Mesendoderm (in vitro differentiated cells): Measurements from ENCODE around the gene RBP3.
A peak's percentile ranks its signal among the peaks of the same experiment; 100 is the strongest.

Experiments used
- DNase-seq: peaks from one replicate; pipeline ENCODE4 v3.0.0; 2013
- H2AK5ac ChIP-seq: 2 replicates; pipeline ENCODE4 v1.6.1; 2013; ENCODE audit warnings: low read length, inconsistent platforms
- H2BK120ac ChIP-seq: 2 replicates; pipeline ENCODE4 v1.6.1; 2013; ENCODE audit warnings: low read depth, mild to moderate bottlenecking, low read length, moderate library complexity, mixed read lengths
- H2BK15ac ChIP-seq: replicated peaks from 2 replicates; pipeline ENCODE4 v1.6.1; 2013; ENCODE audit warnings: low read depth, mild to moderate bottlenecking, moderate library complexity
- H2BK5ac ChIP-seq: 2 replicates; pipeline ENCODE4 v1.6.1; 2013; ENCODE audit warnings: low read length, inconsistent platforms
- H3K18ac ChIP-seq: 2 replicates; pipeline ENCODE4 v1.6.1; 2013; ENCODE audit warnings: mild to moderate bottlenecking, low read length, mixed read lengths
- H3K23ac ChIP-seq: one replicate; pipeline ENCODE4 v1.6.1; 2013; ENCODE audit warnings: low read length
- H3K27ac ChIP-seq: 2 replicates; pipeline ENCODE4 v1.5.1; 2013; ENCODE audit warnings: low read depth, mild to moderate bottlenecking, inconsistent platforms, low read length, moderate library complexity
- H3K27me3 ChIP-seq: 2 replicates; pipeline ENCODE4 v1.6.1; 2013; ENCODE audit warnings: low read length, control low read depth, mild to moderate bottlenecking, inconsistent platforms; ENCODE audit not compliant: insufficient read depth, poor library complexity
- H3K36me3 ChIP-seq: 2 replicates; pipeline ENCODE4 v1.6.1; 2013; ENCODE audit warnings: low read length, inconsistent platforms; ENCODE audit not compliant: control insufficient read depth, insufficient read depth
- H3K4ac ChIP-seq: one replicate; pipeline ENCODE4 v1.6.1; 2013; ENCODE audit warnings: low read depth, mild to moderate bottlenecking, low read length, moderate library complexity
- H3K4me1 ChIP-seq: 2 replicates; pipeline ENCODE4 v1.6.1; 2013; ENCODE audit warnings: low read depth, low read length, inconsistent platforms; ENCODE audit not compliant: control insufficient read depth
- H3K4me2 ChIP-seq: 2 replicates; pipeline ENCODE4 v1.6.1; 2013; ENCODE audit warnings: low read length
- H3K4me3 ChIP-seq: 2 replicates; pipeline ENCODE4 v1.5.1; 2013; ENCODE audit warnings: mild to moderate bottlenecking, low read length
- H3K56ac ChIP-seq: one replicate; pipeline ENCODE4 v1.6.1; 2013; ENCODE audit warnings: low read length
- H3K79me1 ChIP-seq: 2 replicates; pipeline ENCODE4 v1.6.1; 2013; ENCODE audit warnings: low read length, inconsistent platforms
- H3K79me2 ChIP-seq: 2 replicates; pipeline ENCODE4 v1.6.1; 2013; ENCODE audit warnings: mild to moderate bottlenecking, low read length; ENCODE audit not compliant: control insufficient read depth, insufficient read depth
- H3K9ac ChIP-seq: 2 replicates; pipeline ENCODE4 v1.6.1; 2013; ENCODE audit warnings: low read length, inconsistent platforms
- H4K5ac ChIP-seq: one replicate; pipeline ENCODE4 v1.6.1; 2013; ENCODE audit warnings: low read length
- H4K8ac ChIP-seq: one replicate; pipeline ENCODE4 v1.6.1; 2013; ENCODE audit warnings: low read depth, mild to moderate bottlenecking, control low read depth, low read length, moderate library complexity
- WGBS: extraction: QIAGEN DNeasy Blood & Tissue Kit; methylation state at CpG from one replicate; pipeline ENCODE4 v1.1.7; 2013; ENCODE audit warnings: low lambda C conversion rate, missing lambda C conversion rate; ENCODE audit not compliant: insufficient coverage; ENCODE audit errors: extremely low coverage; 5-methylcytosine and 5-hydroxymethylcytosine counted together

RBP3 gene

DNA sequence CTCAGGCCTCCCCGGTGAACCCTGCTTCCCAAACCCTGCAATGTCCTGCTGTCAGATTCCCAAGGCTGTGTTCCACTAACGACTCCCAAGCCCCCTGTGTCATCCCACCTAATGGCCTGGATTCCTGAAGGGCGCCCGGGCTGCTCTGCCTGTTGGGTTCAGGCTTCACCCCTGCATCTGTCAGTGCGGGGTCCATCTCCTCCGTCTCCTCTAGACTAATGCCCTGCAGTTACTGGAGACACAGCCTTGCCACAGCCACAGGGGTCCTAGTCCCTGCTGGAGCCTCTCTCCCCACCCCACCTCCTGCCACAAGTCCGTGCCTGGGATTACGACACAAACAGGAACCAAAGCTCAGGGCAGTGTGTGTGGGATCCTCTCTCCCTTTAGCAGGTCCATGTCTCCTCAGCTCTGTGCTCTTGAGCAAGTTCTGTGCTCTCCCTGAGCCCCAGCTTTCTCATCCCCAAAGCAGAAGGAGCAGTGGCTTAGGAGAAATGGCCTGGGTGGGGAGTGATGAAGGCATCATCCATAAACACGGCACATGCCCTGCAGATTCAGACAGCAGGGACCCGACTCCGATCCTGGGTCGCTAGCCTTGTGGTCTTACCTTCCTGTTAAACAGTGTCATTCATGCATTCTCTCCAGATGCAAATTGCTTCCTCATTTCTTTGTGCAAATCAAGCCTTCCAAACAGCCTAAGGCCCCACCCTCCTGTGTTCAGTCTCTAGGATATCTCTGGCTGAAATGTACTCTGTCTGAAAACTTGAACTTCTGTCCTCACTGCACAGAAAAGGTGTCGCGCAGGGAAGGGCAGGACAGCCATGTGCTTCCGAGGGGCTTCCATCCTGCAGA, 8.2 kb upstream of the RBP3 start:
- no peak overlapping the region for H4K8ac ChIP-seq
- no peak overlapping the region for H2BK5ac ChIP-seq
- no peak for DNase-seq
- no peak overlapping the region for H3K18ac ChIP-seq
- H3K4me2 ChIP-seq, result no peak overlapping the region
- H2AK5ac ChIP-seq, result no peak overlapping the region
- no peak overlapping the region for H2BK120ac ChIP-seq
- no peak overlapping the region for H3K56ac ChIP-seq
- H3K27ac ChIP-seq, result no peak overlapping the region
- no peak overlapping the region for H2BK15ac ChIP-seq
- no peaks in the 10 kb centered on the region for H3K27me3 ChIP-seq
- no peaks in the 10 kb centered on the region for H3K4me1 ChIP-seq
- no peak overlapping the region for H3K4ac ChIP-seq
- no peak overlapping the region for H4K5ac ChIP-seq
- WGBS, result no CpG with 5 or more reads among the region's 15 CpGs
- no peaks in the 10 kb centered on the region for H3K36me3 ChIP-seq
- H3K79me2 ChIP-seq, result no peaks in the 10 kb centered on the region
- H3K79me1 ChIP-seq, result no peaks in the 10 kb centered on the region
- H3K23ac ChIP-seq, result no peak overlapping the region
- H3K9ac ChIP-seq, result no peak overlapping the region
- H3K4me3 ChIP-seq, result no peak overlapping the region

DNA sequence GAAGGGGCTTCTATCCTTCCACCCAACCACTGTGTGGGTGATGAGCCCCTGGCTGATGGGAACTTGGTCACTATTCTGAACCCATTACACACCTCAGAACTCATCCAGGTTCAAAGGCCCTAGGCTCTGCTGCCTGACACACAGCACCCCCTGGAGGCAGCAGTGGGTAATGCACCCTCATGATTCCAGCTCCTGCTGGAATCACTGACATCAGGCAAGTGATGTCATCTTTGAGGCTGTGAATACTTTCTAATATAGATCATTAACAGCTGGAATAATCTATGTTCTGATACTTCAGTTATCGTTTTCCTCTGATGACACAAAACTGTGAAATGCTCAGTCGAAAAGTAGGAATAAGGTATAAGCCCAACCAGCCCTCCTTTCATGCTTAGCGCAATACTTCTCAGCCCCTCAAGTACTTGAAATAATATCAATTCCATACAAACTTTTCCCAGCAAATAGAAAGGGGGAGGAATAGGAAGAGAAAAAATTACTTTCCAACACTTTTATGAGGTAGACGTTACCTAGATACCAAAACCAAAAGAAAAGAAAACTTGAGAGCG, 7.5 kb upstream of the RBP3 start:
- no peak overlapping the region for H3K27ac ChIP-seq
- H3K79me2 ChIP-seq, result no peaks in the 10 kb centered on the region
- H3K18ac ChIP-seq, result no peak overlapping the region
- H3K4me3 ChIP-seq, result no peak overlapping the region
- no peak overlapping the region for H4K5ac ChIP-seq
- H3K9ac ChIP-seq, result no peak overlapping the region
- no peak overlapping the region for H2BK15ac ChIP-seq
- H2BK5ac ChIP-seq, result no peak overlapping the region
- H3K4me1 ChIP-seq, result no peaks in the 10 kb centered on the region
- H3K4ac ChIP-seq, result no peak overlapping the region
- WGBS, result no CpG with 5 or more reads among the region's 5 CpGs
- H3K4me2 ChIP-seq, result no peak overlapping the region
- no peak overlapping the region for H3K56ac ChIP-seq
- H3K36me3 ChIP-seq, result no peaks in the 10 kb centered on the region
- H3K23ac ChIP-seq, result no peak overlapping the region
- H3K27me3 ChIP-seq, result no peaks in the 10 kb centered on the region
- no peaks in the 10 kb centered on the region for H3K79me1 ChIP-seq
- H2BK120ac ChIP-seq, result no peak overlapping the region
- peak; percentile 79 for DNase-seq
- H2AK5ac ChIP-seq, result no peak overlapping the region
- no peak overlapping the region for H4K8ac ChIP-seq

DNA sequence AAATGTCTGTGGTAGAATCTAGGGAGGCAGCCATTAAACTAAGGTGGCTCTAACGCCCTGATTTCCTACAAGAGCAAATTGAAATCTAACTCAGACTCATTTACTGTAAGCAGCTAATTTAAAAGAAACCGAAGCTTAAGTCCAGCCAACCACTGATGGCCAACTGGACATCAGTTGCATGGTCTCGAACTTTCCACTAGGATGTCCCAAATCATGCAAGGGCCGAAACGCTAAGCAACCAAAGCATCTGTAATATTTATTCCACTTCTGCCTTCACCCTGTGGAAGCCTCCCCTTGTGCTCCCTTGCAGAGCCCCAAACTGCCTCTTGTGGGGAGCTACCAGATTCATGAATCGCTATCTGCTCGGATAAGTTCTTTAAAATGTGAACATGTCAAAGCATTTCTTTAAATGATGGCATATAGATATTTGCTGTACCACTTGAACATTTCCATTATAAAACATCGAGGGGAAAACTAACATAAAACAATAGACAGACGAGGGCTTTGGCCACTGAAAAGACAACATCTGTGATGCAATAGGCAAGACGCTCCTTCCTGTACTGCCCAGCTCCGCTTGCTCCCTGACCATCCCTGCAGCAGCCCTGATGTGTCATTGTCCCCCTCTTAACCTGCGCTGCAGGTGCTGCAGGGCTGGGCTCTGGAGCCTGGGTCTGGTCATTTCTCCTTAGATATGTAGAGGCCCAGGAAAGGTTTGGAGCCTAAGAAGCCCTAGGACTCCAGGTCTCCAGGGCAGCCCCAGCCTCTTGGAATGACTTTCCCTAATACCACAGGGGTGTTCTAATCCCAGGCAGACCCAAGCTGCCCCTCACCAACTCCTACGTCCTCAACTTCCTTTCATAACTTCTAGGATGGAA, 2.9 kb upstream of the RBP3 start:
- Histone ChIP-seq H3K9ac (no peak overlapping the region), H3K27ac (no peak overlapping the region), H2BK5ac (no peak overlapping the region), H3K4me1 (no peaks in the 10 kb centered on the region), H3K36me3 (no peaks in the 10 kb centered on the region), H2BK15ac (no peak overlapping the region), H3K79me1 (no peaks in the 10 kb centered on the region), H3K4me2 (no peak overlapping the region), H3K23ac (no peak overlapping the region), H3K4me3 (no peak overlapping the region), H2BK120ac (no peak overlapping the region), H4K5ac (no peak overlapping the region), H3K18ac (no peak overlapping the region), H2AK5ac (no peak overlapping the region), H3K79me2 (no peaks in the 10 kb centered on the region), H3K4ac (no peak overlapping the region), H3K56ac (no peak overlapping the region), H4K8ac (no peak overlapping the region), H3K27me3 (no peaks in the 10 kb centered on the region)
- no peak for DNase-seq
- WGBS, result no CpG with 5 or more reads among the region's 13 CpGs

DNA sequence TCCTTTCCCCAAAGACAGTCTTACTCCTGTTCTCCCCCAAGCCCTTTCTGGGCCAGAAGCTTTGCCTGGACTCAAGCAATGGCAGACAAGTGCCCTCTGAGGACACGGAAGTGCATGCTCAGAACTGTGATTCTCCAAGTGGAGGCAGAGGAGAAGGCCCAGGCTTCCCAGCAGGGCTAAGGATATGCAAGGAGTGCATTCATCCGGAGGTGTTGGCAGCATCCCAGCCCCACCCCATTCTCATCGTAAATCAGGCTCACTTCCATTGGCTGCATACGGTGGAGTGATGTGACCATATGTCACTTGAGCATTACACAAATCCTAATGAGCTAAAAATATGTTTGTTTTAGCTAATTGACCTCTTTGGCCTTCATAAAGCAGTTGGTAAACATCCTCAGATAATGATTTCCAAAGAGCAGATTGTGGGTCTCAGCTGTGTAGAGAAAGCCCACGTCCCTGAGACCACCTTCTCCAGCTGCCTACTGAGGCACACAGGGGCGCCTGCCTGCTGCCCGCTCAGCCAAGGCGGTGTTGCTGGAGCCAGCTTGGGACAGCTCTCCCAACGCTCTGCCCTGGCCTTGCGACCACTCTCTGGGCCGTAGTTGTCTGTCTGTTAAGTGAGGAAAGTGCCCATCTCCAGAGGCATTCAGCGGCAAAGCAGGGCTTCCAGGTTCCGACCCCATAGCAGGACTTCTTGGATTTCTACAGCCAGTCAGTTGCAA, 1.4 kb upstream of the RBP3 start:
- Histone ChIP-seq H3K27ac (no peak overlapping the region), H3K4me3 (no peak overlapping the region), H3K23ac (no peak overlapping the region), H3K27me3 (no peaks in the 10 kb centered on the region), H2BK5ac (no peak overlapping the region), H4K5ac (no peak overlapping the region), H3K36me3 (no peaks in the 10 kb centered on the region), H3K79me2 (no peaks in the 10 kb centered on the region), H2BK120ac (no peak overlapping the region), H3K4me2 (no peak overlapping the region), H3K9ac (no peak overlapping the region), H2BK15ac (no peak overlapping the region), H3K4me1 (no peaks in the 10 kb centered on the region), H2AK5ac (no peak overlapping the region), H4K8ac (no peak overlapping the region), H3K79me1 (no peaks in the 10 kb centered on the region), H3K56ac (no peak overlapping the region), H3K4ac (no peak overlapping the region), H3K18ac (no peak overlapping the region)
- no peak for DNase-seq
- WGBS, result no CpG with 5 or more reads among the region's 13 CpGs

DNA sequence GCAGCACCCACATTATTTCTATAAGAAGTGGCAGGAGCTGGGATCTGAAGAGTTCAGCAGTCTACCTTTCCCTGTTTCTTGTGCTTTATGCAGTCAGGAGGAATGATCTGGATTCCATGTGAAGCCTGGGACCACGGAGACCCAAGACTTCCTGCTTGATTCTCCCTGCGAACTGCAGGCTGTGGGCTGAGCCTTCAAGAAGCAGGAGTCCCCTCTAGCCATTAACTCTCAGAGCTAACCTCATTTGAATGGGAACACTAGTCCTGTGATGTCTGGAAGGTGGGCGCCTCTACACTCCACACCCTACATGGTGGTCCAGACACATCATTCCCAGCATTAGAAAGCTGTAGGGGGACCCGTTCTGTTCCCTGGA, 874 bp upstream of the RBP3 start:
- Histone ChIP-seq H2AK5ac (no peak overlapping the region), H3K27ac (no peak overlapping the region), H2BK5ac (no peak overlapping the region), H4K5ac (no peak overlapping the region), H3K9ac (no peak overlapping the region), H3K23ac (no peak overlapping the region), H3K4me1 (no peaks in the 10 kb centered on the region), H3K36me3 (no peaks in the 10 kb centered on the region), H3K18ac (no peak overlapping the region), H4K8ac (no peak overlapping the region), H2BK120ac (no peak overlapping the region), H3K4me2 (no peak overlapping the region), H3K79me1 (no peaks in the 10 kb centered on the region), H3K79me2 (no peaks in the 10 kb centered on the region), H2BK15ac (no peak overlapping the region), H3K4me3 (no peak overlapping the region), H3K4ac (no peak overlapping the region), H3K27me3 (no peaks in the 10 kb centered on the region), H3K56ac (no peak overlapping the region)
- DNase-seq, result no peak
- WGBS, result no CpG with 5 or more reads among the region's 4 CpGs
